Central memory CD4-positive, alpha-beta T cell (primary cell): ENCODE measurements around the gene RAD51B.

Experiments used
- DNase-seq: peaks from one replicate; pipeline ENCODE4 v3.0.0; 2022

Gene RAD51B

DNA sequence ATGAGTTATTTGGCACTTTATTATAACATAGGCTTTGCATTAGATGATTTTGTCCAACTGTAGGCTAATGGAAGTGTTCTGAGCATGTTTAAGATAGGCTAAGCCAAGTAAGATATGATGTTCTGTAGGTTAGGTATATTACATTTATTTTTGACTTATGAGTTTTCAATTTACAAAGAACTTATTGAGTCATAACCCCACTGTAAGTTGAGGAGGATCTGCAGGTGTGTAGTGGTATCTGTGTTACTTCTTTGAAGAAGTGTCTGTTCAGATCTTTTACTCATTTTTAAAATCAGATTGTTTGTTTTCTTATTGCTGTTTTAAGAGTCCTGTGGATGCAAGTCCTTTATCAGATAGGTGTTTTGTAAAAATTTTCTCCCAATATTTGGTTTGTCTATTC lies 329.2 kb downstream of the RAD51B start:
- no peak for DNase-seq

DNA sequence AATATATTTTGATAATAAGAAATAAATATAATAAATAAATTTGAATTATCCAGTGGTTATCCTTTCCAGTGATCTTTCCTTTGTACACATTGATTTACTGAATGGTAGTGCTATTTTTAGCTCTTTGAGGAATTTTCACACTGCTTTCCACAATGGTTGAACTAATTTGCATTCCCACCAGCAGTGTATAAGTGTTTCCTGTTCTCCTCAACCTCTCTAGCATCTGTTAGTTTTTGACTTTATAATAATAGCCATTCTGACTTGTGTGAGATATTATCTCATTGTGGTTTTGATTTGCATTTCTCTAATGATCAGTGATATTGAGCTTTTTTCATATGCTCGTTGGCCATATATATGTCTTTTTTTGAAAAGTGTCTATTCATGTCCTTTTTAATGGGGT lies 333.7 kb downstream of the RAD51B start:
- no peak for DNase-seq

DNA sequence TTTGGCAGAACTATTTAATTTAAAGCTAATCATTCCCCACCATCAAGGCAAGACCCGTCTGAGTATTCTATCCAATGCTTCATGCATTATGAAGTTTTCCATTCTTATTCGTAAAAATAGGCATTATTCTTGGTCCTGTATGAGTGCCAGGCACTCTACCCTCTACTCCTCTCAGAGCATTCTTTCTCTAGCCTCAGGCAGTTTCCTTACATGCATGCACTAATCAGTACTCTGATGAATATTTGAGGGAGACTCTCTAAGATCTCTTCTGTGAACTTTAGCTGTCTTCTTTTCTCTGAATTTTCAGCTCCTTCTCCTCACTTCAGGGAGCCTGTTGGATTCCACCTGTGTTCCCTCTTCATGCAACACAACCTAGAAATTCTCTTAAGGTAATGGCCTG lies 334.7 kb downstream of the RAD51B start:
- no peak for DNase-seq

DNA sequence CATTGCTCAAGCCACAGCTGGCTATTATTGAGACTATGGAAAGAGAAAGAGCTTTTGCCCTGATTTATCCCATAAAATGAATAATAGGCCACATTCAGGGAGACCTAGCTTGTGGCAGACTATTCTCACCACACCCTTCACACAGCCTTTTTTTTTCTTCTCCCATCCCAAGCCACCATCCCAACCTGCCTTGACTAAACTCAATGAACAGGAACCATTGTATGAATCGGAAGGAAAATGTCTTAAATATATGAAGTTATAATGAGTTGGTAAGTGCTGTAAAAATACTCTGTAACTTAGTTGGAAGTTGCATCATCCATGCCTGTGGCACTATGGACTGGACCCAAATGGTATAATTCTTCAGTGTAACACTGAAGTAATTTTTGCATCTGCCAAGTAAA lies 338.4 kb downstream of the RAD51B start:
- DNase-seq: no peak

GRCh38 chr14:68158640-68159039 lies 339.1 kb downstream of the RAD51B start:
- DNase-seq: no peak

DNA sequence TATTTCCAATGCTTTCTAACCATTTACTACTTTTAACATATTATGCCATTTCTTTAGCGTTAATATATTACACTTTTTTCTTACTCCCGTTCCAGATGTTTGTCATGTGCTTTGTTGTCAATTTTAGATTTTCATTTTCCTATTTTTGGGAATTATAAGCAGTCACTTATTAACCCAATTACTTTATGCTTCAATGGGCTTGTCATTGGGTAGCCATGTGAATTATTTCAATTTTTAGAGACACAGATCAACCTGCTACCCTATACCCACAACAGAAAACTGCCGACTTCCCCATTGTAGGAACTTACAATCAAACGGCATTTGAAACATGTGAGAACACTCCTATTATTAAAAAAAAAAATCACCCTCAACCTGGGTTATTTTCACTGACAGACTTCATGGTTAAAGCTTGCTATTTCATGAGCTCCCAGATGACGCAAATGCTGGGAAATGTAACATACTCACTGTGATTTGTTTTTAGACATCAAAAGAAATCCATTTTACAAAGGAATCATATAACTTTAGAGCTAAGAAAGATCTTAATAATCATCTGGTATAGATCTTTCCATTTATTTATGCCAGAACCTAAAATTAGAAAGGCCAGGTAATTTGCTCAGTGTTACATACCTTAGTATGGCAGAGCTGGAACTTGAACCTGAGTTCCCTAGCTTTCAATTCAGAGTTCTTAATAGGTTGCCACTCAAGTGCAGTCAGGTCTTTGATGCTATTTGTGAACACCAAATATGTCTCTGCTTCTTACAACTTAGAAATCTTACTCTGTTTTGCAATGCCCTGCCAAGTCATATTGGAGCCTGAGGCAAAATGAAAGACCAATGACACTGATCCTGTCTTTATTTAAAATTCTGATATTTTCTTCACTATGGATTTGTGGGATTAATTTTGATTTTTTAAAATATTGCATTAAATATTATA lies 340.4 kb downstream of the RAD51B start:
- no peak for DNase-seq

DNA sequence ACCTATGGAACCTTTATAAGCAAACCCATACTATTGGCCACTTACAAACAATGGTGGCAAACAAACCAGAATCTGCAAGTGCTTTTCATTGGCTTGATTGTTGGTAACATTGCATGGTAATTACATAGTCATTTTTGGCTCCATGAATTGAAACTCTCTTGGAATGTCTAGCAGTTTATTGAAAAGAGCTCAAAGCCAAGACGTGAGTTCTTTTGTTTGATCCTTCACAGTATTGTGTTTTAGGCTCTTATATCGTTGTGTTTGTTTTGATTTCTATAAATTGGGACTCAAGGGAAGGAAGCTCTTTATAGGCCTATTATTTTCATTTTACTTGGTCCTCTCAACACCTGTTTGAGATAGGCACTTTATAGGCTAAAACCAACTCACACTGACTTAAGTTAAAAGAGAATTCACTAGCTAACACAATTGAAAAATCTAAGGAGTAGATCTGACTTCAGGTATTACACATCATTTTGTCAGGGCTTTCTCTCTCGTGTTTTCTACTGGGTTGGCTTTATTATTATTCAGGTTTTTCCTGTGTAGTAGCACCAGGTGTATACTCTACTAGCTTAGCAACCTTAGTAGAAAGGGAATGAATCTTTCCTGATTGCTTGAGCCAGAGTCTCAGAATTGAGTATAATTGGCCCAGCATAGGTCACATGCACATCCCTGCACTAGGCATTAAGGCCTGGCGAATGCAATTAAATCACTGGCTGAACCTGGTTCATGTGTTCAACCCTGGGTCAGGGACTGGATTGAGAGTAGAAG lies 341.4 kb downstream of the RAD51B start:
- DNase-seq: no peak

DNA sequence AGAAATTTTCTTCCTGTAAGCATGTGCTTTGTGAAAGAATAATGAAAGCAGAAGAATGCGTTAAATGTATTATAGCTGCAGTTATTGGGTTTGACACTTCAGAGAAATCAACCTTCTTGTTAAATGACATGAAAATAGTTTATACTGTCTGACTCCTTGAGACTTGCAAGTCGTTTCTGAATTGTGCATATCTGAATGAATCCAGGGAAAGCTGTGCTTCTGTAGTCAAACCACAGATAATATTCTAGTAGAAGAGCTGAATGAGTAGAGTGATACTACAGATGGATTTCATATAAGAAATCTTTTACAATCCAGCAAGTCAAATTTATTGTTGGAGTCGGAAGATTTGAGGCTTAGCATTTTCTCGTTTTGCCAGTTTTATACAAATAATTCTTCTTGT lies 343.3 kb downstream of the RAD51B start:
- no peak for DNase-seq

DNA sequence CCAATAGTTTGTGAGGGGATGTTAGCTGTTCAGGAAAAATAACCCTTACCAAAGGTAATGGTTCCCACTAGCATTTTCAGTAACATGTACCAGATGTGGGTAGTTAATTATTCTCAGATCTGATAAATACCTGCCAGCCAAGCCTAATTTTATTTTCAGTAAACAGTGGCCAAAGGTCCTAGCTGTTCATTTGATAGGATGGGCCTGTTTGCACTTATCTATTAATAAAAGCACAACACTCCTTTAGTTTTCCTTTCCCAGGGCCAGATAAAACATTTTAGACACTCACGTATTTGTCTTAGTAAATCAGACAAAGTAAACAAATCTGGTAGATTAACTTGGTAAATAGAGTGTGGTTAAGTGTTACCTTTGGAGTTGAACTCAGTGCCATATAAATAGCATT lies 345.1 kb downstream of the RAD51B start:
- DNase-seq: no peak

- DNase-seq: no peak
Observed at GRCh38 chr14:68165274-68165843, 345.8 kb downstream of the RAD51B start.

DNA sequence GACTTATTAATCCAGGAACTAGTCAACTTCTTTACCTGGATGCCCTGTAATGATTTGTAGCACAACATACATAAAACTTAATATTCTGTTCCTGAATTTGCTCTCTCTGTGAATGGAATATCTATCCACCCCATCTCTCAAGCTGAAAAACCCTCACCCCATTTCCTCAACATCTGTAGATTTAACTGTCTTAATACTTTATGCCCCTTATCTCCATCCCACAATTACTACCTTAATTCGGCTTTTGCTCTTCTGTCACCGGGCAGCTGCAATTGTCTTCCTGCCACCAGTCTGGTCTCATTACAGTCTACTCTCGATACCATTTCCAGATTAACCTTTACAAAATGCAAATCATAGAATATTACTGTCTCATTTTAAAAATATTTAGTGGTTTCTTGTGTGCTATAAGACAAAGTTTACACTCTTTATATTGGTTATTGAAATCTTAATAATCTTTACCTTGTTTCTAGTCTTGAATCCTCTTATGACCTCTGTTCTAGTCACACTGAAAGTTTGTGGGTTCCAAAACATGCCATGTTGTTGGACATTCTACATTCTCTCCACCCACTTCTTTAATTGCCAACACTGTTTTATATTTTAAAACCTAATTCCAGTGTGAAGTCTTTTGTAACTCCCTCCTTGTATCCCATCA lies 347.3 kb downstream of the RAD51B start:
- no peak for DNase-seq

DNA sequence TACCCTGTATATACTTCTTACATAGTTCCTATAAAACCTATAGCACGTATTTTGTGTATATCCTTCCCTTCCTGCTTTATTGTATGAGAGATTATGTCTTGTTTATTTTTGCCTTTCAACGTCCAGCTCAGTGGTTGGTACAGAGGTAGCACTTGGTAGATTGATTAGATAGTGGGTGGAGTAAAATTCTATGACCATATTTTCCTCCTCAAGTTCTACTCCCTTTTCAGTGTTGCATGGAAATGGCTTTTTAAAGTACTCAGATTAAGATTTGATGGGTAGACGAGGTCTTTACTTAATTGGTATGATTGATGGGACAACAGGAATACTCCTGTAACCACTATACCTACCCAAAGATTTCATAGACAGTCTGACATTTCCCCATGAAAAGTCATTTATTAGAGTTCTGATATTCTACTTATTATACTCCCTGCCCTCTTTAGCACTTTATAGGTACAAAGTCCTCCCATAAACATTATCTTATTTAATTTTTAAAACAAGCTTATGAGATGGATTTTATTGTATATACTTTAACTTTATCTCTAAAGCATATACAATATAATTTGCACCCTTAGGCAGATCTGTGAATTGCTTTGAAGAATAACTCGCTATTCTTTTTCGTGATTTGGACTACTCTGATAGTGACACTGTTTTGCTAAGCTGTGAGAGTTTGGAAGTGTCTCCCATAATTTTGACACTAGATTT lies 348.0 kb downstream of the RAD51B start:
- DNase-seq: no peak

DNA sequence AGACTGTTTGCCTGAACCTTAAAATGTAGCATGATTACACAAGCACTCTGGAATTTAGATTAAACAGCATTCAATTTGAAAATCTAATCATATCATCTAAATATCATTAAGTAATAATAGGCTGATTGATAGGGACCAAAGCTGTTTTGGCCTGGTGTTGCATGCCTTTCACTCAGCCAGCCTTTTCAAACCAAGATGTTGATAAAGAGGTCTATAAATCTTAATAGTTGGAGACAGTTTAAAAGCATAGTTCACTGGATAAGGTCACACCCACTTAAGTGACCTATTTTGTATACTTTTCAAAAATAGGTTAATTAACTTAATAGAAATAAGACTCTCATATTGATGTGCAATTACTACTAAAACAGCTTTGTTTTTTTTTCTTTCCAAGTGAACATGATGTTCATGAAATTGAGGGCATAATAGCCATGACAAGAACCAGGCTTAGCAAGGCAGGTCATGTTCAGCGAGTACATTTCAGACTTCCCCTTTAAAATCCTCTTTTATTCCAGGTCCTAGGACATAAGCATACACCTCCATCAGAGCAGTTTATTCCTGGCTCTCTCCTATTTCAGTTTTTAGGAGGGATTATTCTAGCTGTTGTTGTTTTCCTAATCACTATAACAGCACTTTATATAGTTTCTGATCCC lies 349.0 kb downstream of the RAD51B start:
- DNase-seq: no peak

GRCh38 chr14:68172216-68172615 lies 352.6 kb downstream of the RAD51B start:
- DNase-seq: no peak

GRCh38 chr14:68172627-68173026 lies 353.0 kb downstream of the RAD51B start:
- DNase-seq: no peak

- no peak for DNase-seq
Observed at GRCh38 chr14:68173227-68173972, 353.8 kb downstream of the RAD51B start.

- no peak for DNase-seq
Observed at GRCh38 chr14:68174446-68174845, 354.9 kb downstream of the RAD51B start.

DNA sequence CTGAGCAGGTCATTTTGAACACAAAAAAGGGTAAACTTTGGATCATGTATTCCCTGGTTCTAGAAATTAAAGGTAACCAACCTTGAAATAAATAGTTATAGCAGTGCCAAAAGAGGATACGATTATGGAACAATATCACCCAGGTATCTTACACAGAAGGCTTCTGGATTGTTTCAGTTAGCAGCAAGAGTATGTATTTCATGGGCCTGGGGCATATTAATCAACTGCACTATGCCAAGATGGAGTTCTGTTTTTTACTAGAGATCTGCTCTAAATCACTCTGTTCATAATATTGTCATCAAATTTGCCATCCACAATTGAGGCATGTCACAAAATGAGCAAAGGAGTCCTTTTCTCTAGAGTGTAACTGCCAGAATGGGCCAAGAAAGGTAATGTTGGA lies 357.1 kb downstream of the RAD51B start:
- no peak for DNase-seq

DNA sequence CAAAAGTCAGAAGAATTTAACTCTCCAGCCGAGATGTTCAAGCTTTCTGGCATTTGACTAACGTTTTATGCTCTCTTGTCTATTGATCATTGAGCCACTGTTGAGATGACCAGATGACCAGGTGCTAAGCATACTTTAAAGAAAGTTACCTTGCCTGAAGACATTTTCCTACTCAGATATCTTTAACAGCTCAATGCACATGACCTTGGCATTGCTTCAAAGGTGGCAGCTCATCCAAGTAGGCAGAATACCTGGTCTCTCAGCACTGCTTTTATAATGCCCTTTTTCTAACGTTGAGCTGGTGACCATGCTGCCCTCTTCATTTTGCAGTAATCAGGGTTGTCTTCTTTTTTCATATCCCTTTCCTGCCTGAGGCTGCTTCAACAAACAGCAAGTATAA lies 358.1 kb downstream of the RAD51B start:
- DNase-seq: no peak

DNA sequence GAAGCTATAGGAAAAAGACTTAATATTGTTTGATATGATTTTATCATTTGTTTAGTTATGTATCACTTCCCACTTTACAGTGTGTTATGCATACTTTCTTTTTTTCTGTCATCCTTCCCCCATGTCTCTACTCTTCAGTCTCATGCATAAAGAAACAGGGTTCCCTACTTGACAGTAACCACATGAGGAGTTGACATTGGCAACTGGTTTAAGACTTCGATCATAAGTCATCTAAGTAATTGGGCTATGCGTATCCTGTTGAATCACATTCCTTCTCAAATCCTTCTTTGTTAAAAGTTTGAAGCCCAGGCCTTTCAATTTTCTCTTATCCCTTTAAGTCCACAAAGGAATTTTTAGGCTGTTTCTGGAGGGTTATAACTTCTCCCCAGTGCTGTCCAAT lies 358.7 kb downstream of the RAD51B start:
- no peak for DNase-seq
